Sigmoid colon (tissue), 7 donors: ENCODE data around the gene RGS17. TPM values are rescaled to one million over a fixed set of nuclear protein-coding genes. Genes with fewer than 3 reads are reported as not detected.

ENCODE experiments used
- DNase-seq: peaks from one replicate; pipeline ENCODE4 v3.0.0-alpha.2; 2019
- H3K27ac ChIP-seq, 4 donors: fragments of 200-600 bp; sonication (generic); one replicate each; pipeline ENCODE4 v1.5.1; 2016 to 2019; ENCODE audit warnings: mild to moderate bottlenecking in 1 of 4
- H3K27me3 ChIP-seq, 3 donors: fragments of 200-600 bp; sonication (generic); one replicate each; pipeline ENCODE4 v1.5.1; 2019; ENCODE audit warnings: mild to moderate bottlenecking in 1 of 3
- H3K36me3 ChIP-seq, 4 donors: fragments of 200-600 bp; sonication (generic); one replicate each; pipeline ENCODE4 v1.5.1; 2016 to 2019
- H3K4me1 ChIP-seq, 4 donors: fragments of 200-600 bp; sonication (generic); one replicate each; pipeline ENCODE4 v1.5.1; 2017 to 2019
- H3K4me3 ChIP-seq, 4 donors: fragments of 200-600 bp; sonication (generic); one replicate each; pipeline ENCODE4 v1.5.1; 2017 to 2019; ENCODE audit warnings: mild to moderate bottlenecking in 2 of 4, moderate library complexity in 1 of 4
- H3K9me3 ChIP-seq, 4 donors: fragments of 200-600 bp in 3 of 4; sonication (generic) in 3 of 4; one replicate each; pipeline versions ENCODE4 v1.5.1 to v1.6.1; 2013 to 2019
- EP300 ChIP-seq, 4 donors: sonication (generic); formaldehyde crosslinking; IDR thresholded peaks; one replicate each; pipeline ENCODE4 v1.6.1; 2017; ENCODE audit warnings: antibody characterized with exemption in 4 of 4
- POLR2A ChIP-seq, 2 donors: fragments of 450-650 bp; IDR thresholded peaks; one replicate each; pipeline ENCODE4 v1.6.1; 2016; ENCODE audit warnings: antibody characterized with exemption in 2 of 2, mild to moderate bottlenecking in 2 of 2, moderate library complexity in 2 of 2
- POLR2AphosphoS5 ChIP-seq, 4 donors: sonication (generic); formaldehyde crosslinking; IDR thresholded peaks; one replicate each; pipeline ENCODE4 v1.6.1; 2017; ENCODE audit warnings: antibody characterized with exemption in 4 of 4
- WGBS, 2 donors: extraction: QIAGEN DNeasy Blood & Tissue Kit; methylation state at CpG; one replicate each; pipeline ENCODE4 v1.1.7; 2013; 5-methylcytosine and 5-hydroxymethylcytosine counted together
- intact Hi-C: fragments of 100-400 bp; cut with DNase I; formaldehyde crosslinking; loops from one replicate; pipeline ENCODE4 v1.15.1; 2023
- polyA plus RNA-seq, 3 donors: library from polyadenylated mRNA; stranded (reverse); fragments of 200-250 nt; gene quantifications; one replicate each; pipeline ENCODE4 v1.2.3, GENCODE V29; 2013
- total RNA-seq, 4 donors: library from RNA; depleted of rRNA; stranded (reverse); fragments of >200 nt; gene quantifications; one replicate each; pipeline ENCODE4 v1.1.0, GENCODE V29; 2016
- TF ChIP-seq, protein P1 (sequence below), 4 experiments: fragments of 450-650 bp in 3 of 4; fragments of 200-600 bp in 1 of 4; IDR thresholded peaks; one replicate each; pipeline ENCODE4 v1.5.1; 2016 to 2019; ENCODE audit warnings: antibody characterized with exemption in 4 of 4, mild to moderate bottlenecking in 3 of 4, moderate library complexity in 2 of 4
- donor health status: healthy with polysubstance abuse.
- donor health status: Bipolar disorder and iron deficiency.
- donor health status: healthy.

RGS17 gene
- total and polyA plus RNA-seq, 7 donors = 0.16 to 2.8 (median 0.41) TPM; not detected in 2

DNA sequence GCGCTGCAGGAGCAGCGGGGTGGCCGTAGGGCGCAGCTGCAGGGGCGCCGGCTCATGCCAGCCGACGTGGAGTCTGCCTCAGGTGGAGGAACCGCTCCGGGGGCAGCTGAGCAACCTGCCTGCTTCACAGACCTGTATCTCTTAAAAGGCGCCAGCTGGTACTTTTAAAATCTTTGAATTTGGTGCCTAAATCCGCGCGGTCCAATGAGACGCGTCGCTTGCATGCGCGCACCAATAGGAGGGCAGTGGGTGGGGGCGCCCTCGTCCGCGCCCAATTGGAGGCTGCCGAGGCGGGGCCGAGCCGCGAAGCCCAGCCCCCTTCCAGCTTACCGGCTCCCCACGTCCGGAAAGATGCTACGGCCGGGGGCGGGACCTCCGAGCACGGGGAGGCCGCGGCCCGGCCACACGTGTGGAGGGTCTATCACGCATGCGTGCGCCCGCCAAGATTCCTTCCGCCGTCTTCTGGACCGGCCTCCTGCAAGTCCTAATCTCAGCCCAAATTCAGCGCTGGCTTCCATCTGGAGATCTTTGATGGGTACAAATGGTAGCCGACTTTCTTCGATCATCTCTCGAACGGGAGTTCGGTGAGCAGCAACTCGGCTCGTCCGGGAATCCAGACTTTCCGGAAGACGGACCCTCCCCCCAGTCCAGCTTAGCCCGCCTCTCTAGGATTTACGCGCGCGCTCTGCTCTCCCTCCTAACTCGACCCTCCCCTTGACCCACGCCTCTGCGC lies 148.0 kb downstream of the RGS17 start, which contains the start of gene FBXO5:
Gene FBXO5 (minus strand): TSS at position 138 of the 733 bp plus-strand sequence. CDS start 82 bp downstream, at position 56.
- Histone ChIP-seq H3K4me1 (peaks cover 0 to 34% (median 25%) of the 10 kb centered on the region in 4 donors), H3K36me3 (no peaks in the 10 kb centered on the region), H3K4me3 (peak within 1 kb of the TSS; percentile 67 to 77 (median 70)), H3K27ac (peak within 1 kb of the TSS; percentile 94 to 97 (median 95)), H3K9me3 (no peaks in the 10 kb centered on the region), H3K27me3 (no peaks in the 10 kb centered on the region)
- TF ChIP-seq EP300 (IDR thresholded peaks at IDR 0.05) (peak in 2 of 4 donors; percentile 8 to 23), POLR2AphosphoS5 (IDR thresholded peaks at IDR 0.05) (peak in 1 of 4 donors; percentile 36)
- TF ChIP-seq, protein P1, sequence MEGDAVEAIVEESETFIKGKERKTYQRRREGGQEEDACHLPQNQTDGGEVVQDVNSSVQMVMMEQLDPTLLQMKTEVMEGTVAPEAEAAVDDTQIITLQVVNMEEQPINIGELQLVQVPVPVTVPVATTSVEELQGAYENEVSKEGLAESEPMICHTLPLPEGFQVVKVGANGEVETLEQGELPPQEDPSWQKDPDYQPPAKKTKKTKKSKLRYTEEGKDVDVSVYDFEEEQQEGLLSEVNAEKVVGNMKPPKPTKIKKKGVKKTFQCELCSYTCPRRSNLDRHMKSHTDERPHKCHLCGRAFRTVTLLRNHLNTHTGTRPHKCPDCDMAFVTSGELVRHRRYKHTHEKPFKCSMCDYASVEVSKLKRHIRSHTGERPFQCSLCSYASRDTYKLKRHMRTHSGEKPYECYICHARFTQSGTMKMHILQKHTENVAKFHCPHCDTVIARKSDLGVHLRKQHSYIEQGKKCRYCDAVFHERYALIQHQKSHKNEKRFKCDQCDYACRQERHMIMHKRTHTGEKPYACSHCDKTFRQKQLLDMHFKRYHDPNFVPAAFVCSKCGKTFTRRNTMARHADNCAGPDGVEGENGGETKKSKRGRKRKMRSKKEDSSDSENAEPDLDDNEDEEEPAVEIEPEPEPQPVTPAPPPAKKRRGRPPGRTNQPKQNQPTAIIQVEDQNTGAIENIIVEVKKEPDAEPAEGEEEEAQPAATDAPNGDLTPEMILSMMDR (IDR thresholded peaks at IDR 0.05) = no peak
- WGBS, 2 donors = 0% methylated on average over 66 of the region's 66 CpGs
- peak; percentile 99 for DNase-seq
- intact Hi-C loops = loop anchor here (2.0 kb wide), 1 partner anchor 20 kb away; the partner anchor contains the start of gene MTRF1L

- Histone ChIP-seq H3K9me3 (no peaks in the 10 kb centered on the region), H3K4me3 (peak overlapping the region; percentile 67 to 77 (median 70)), H3K36me3 (no peaks in the 10 kb centered on the region), H3K4me1 (peaks cover 0 to 34% (median 25%) of the 10 kb centered on the region in 4 donors), H3K27me3 (no peaks in the 10 kb centered on the region), H3K27ac (peak overlapping the region in 2 of 4 donors; percentile 4 to 95)
- intact Hi-C loops = loop anchor here (2.0 kb wide), 1 partner anchor 21 kb away; the partner anchor contains the start of gene MTRF1L
- DNase-seq = peak; percentile 69
- TF ChIP-seq, protein P1 (IDR thresholded peaks at IDR 0.05) = no peak
- TF ChIP-seq POLR2AphosphoS5 (IDR thresholded peaks at IDR 0.05) = no peak
- TF ChIP-seq POLR2A (IDR thresholded peaks at IDR 0.05) = no peak
- TF ChIP-seq EP300 (IDR thresholded peaks at IDR 0.05) = no peak
- 3% methylated on average over 71 of the region's 71 CpGs for WGBS, 2 donors
Observed at GRCh38 chr6:152981989-152982903, 148.8 kb downstream of the RGS17 start.

DNA sequence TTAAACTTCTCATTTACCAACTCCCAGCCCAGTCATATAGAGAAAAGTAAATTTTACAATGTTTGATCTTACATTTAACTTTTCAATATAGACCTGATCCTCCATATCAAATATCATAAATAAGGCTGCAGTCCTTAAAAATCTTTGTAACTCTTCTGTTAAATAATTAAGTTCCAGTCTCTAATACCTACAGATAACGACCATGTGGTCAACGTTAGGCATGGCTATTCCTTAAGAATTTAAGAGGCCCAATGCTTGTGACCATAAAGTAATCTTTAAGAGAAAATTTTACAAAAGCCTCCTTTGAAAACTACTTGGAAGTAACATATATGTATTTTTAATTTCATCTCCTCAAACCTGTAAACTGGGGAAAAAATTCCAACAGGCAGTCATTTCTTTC lies 149.9 kb downstream of the RGS17 start:
- WGBS, 2 donors = 33 to 38% methylated on average over 2 of the region's 2 CpGs
- Histone ChIP-seq H3K9me3 (no peaks in the 10 kb centered on the region), H3K4me1 (peaks cover 0 to 34% (median 25%) of the 10 kb centered on the region in 4 donors), H3K4me3 (no peak overlapping the region), H3K36me3 (no peaks in the 10 kb centered on the region), H3K27me3 (no peaks in the 10 kb centered on the region), H3K27ac (no peak overlapping the region)
- no peak for TF ChIP-seq POLR2AphosphoS5 (IDR thresholded peaks at IDR 0.05)
- TF ChIP-seq POLR2A (IDR thresholded peaks at IDR 0.05) = no peak
- no peak for TF ChIP-seq EP300 (IDR thresholded peaks at IDR 0.05)
- TF ChIP-seq, protein P1 (IDR thresholded peaks at IDR 0.05) = no peak
- intact Hi-C loops = no loop called here
- DNase-seq = no peak

- intact Hi-C loops = no loop called here
- H3K4me3 ChIP-seq = no peak overlapping the region
- 67 to 71% methylated on average over 1 of the region's 1 CpG for WGBS, 2 donors
Observed at GRCh38 chr6:152980656-152981055, 150.4 kb downstream of the RGS17 start.

More at GRCh38 chr6:152980656-152981055, 150.4 kb downstream of the RGS17 start:
- DNase-seq = no peak
- Histone ChIP-seq H3K9me3 (no peaks in the 10 kb centered on the region), H3K27ac (no peak overlapping the region), H3K27me3 (no peaks in the 10 kb centered on the region), H3K4me1 (peaks cover 0 to 34% (median 25%) of the 10 kb centered on the region in 4 donors), H3K36me3 (no peaks in the 10 kb centered on the region)
- no peak for TF ChIP-seq POLR2AphosphoS5 (IDR thresholded peaks at IDR 0.05)
- TF ChIP-seq EP300 (IDR thresholded peaks at IDR 0.05) = no peak
